DMS153 (cell line): Measurements from ENCODE around the gene SCNN1B.
A peak's percentile ranks its signal among the peaks of the same experiment; 100 is the strongest.
"Not testable (repeated sequence)": the region's sequence is repeated elsewhere in the genome, so short reads cannot be mapped to it uniquely, and the experiment has no call there.

Experiments
- DNase-seq: peaks from one replicate; lab custom pipeline; 2025; lab: John Stamatoyannopoulos, UW

SCNN1B gene

GRCh38 chr16:23355106-23355670 lies 53.1 kb downstream of the SCNN1B start:
- no peak for DNase-seq

- no peak for DNase-seq
Observed at GRCh38 chr16:23356941-23357340, 54.8 kb downstream of the SCNN1B start.

- DNase-seq, result peak; percentile 59
Observed at GRCh38 chr16:23357761-23358290, 55.7 kb downstream of the SCNN1B start.

- DNase-seq, result no peak
Observed at GRCh38 chr16:23359092-23359760, 57.1 kb downstream of the SCNN1B start.

GRCh38 chr16:23362460-23363317 lies 60.6 kb downstream of the SCNN1B start:
- peak; percentile 94 for DNase-seq

GRCh38 chr16:23365602-23366240 lies 63.6 kb downstream of the SCNN1B start:
- DNase-seq, result peak; percentile 91

- not testable (repeated sequence) for DNase-seq
Observed at GRCh38 chr16:23366341-23366740, 64.2 kb downstream of the SCNN1B start.

GRCh38 chr16:23367564-23367963 lies 65.5 kb downstream of the SCNN1B start:
- DNase-seq, result no peak

- DNase-seq, result no peak
Observed at GRCh38 chr16:23367988-23368387, 65.9 kb downstream of the SCNN1B start.

GRCh38 chr16:23368469-23368868 lies 66.4 kb downstream of the SCNN1B start:
- no peak for DNase-seq

- no peak for DNase-seq
Observed at GRCh38 chr16:23369416-23369815, 67.3 kb downstream of the SCNN1B start.

- DNase-seq, result no peak
Observed at GRCh38 chr16:23371368-23371767, 69.3 kb downstream of the SCNN1B start.

- DNase-seq, result no peak
Observed at GRCh38 chr16:23373436-23374219, 71.5 kb downstream of the SCNN1B start.

- no peak for DNase-seq
Observed at GRCh38 chr16:23374721-23375510, 72.8 kb downstream of the SCNN1B start.

- no peak for DNase-seq
Observed at GRCh38 chr16:23375643-23376042, 73.5 kb downstream of the SCNN1B start.

GRCh38 chr16:23377071-23377931 lies 75.2 kb downstream of the SCNN1B start:
- no peak for DNase-seq

- no peak for DNase-seq
Observed at GRCh38 chr16:23378256-23378655, 76.2 kb downstream of the SCNN1B start.

- DNase-seq, result no peak
Observed at GRCh38 chr16:23378921-23379320, 76.8 kb downstream of the SCNN1B start.

- DNase-seq, result no peak
Observed at GRCh38 chr16:23379707-23380106, 77.6 kb downstream of the SCNN1B start.

GRCh38 chr16:23380501-23380951 lies 78.4 kb downstream of the SCNN1B start:
- no peak for DNase-seq
